Kidney (tissue), 14 donors: Measurements from ENCODE around the gene S100A13. TPM values are rescaled to one million over a fixed set of nuclear protein-coding genes. Genes with fewer than 3 reads are reported as not detected.
"Not testable (repeated sequence)": the region's sequence is repeated elsewhere in the genome, so short reads cannot be mapped to it uniquely, and the experiment has no call there.

Experiments used
- DNase-seq, 5 donors: peaks; one replicate each; pipeline ENCODE4 v3.0.0-alpha.2; 2013 to 2020
- FAIRE-seq: peaks from 2 replicates; lab custom pipeline; 2012; peaks lifted over from hg19 to GRCh38; lab: Jason Lieb, UNC
- H3K27ac ChIP-seq, 2 donors: one replicate each; pipeline ENCODE4 v1.7.0; 2013; ENCODE audit warnings: low read depth in 2 of 2, low read length in 2 of 2, inconsistent platforms in 1 of 2
- H3K27me3 ChIP-seq: one replicate; pipeline ENCODE4 v1.7.1; 2013; ENCODE audit warnings: low read length, inconsistent platforms; ENCODE audit not compliant: control insufficient read depth, insufficient read depth
- H3K36me3 ChIP-seq, 3 donors: one replicate each; pipeline versions ENCODE4 v1.7.0 to v1.7.1; 2013; ENCODE audit warnings: low read length in 3 of 3, control low read depth in 1 of 3, inconsistent platforms in 1 of 3; ENCODE audit not compliant: insufficient read depth in 3 of 3, control insufficient read depth in 2 of 3
- H3K4me1 ChIP-seq, 3 donors: one replicate each; pipeline versions ENCODE4 v1.7.0 to v1.7.1; 2013; ENCODE audit warnings: low read length in 3 of 3, inconsistent platforms in 1 of 3, low read depth in 1 of 3; ENCODE audit not compliant: control insufficient read depth in 2 of 3, insufficient read depth in 2 of 3
- H3K4me3 ChIP-seq, 3 donors: one replicate each; pipeline versions ENCODE4 v1.7.0 to v1.8.1; 2013; ENCODE audit warnings: low read length in 3 of 3, control low read depth in 1 of 3, inconsistent platforms in 1 of 3
- H3K9ac ChIP-seq, 3 donors: one replicate each; pipeline versions ENCODE4 v1.7.0 to v1.7.1; 2013; ENCODE audit warnings: low read length in 3 of 3, control low read depth in 1 of 3, inconsistent platforms in 1 of 3
- H3K9me3 ChIP-seq, 3 donors: one replicate each; pipeline versions ENCODE4 v1.7.0 to v1.7.1; 2013; ENCODE audit warnings: low read length in 3 of 3, control low read depth in 1 of 3, inconsistent platforms in 1 of 3; ENCODE audit not compliant: control insufficient read depth in 2 of 3, insufficient read depth in 1 of 3
- intact Hi-C: fragments of 100-400 bp; cut with DNase I; formaldehyde crosslinking; loops from one replicate; pipeline ENCODE4 v1.11.1; 2022
- polyA plus RNA-seq: library from polyadenylated mRNA; stranded (reverse); fragments of 350-450 nt; fragmentation: Illumina TruSeq; extraction: RNeasy Lipid Tissue Mini Kit (QIAGEN cat#74804); gene quantifications from one replicate; pipeline ENCODE4 v1.2.3, GENCODE V29; 2014; ENCODE audit warnings: low read depth, low replicate concordance; ENCODE audit not compliant: insufficient read depth
- total RNA-seq: library from RNA; stranded (reverse); fragmentation: NEBNext Ultra II Directional; extraction: Animal tissue kit (Norgen Biotek cat#: 25700); gene quantifications from one replicate; pipeline ENCODE4 v1.2.1, GENCODE V29; 2021
- TF ChIP-seq, protein P1 (sequence below): IDR thresholded peaks from 3 replicates; pipeline ENCODE4 v1.5.1; 2012; ENCODE audit warnings: mild to moderate bottlenecking, moderate library complexity, borderline replicate concordance; ENCODE audit not compliant: insufficient read depth; ENCODE audit errors: extremely low read depth
- donor health status: control.
- donor health status: control.
- donor health status: control.
- donor health status: control.
- donor health status: control.
- donor health status: DM: yes; HTN: yes; CAD: no.
- donor health status: Normal renal cell carcinoma (clear cell type).

Gene S100A13
- total and polyA plus RNA-seq, 2 donors from 2014 or later = 225 to 299 TPM

GRCh38 chr1:153578490-153578889 lies 48.8 kb downstream of the S100A13 start:
- Histone ChIP-seq H3K27ac (no peak overlapping the region), H3K36me3 (no peaks in the 10 kb centered on the region), H3K9ac (no peak overlapping the region), H3K9me3 (no peaks in the 10 kb centered on the region), H3K4me1 (no peaks in the 10 kb centered on the region), H3K27me3 (no peaks in the 10 kb centered on the region), H3K4me3 (no peak overlapping the region)
- TF ChIP-seq, protein P1, sequence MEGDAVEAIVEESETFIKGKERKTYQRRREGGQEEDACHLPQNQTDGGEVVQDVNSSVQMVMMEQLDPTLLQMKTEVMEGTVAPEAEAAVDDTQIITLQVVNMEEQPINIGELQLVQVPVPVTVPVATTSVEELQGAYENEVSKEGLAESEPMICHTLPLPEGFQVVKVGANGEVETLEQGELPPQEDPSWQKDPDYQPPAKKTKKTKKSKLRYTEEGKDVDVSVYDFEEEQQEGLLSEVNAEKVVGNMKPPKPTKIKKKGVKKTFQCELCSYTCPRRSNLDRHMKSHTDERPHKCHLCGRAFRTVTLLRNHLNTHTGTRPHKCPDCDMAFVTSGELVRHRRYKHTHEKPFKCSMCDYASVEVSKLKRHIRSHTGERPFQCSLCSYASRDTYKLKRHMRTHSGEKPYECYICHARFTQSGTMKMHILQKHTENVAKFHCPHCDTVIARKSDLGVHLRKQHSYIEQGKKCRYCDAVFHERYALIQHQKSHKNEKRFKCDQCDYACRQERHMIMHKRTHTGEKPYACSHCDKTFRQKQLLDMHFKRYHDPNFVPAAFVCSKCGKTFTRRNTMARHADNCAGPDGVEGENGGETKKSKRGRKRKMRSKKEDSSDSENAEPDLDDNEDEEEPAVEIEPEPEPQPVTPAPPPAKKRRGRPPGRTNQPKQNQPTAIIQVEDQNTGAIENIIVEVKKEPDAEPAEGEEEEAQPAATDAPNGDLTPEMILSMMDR = no peak
- FAIRE-seq = no peak
- no peak for DNase-seq
- intact Hi-C loops = no loop called here

DNA sequence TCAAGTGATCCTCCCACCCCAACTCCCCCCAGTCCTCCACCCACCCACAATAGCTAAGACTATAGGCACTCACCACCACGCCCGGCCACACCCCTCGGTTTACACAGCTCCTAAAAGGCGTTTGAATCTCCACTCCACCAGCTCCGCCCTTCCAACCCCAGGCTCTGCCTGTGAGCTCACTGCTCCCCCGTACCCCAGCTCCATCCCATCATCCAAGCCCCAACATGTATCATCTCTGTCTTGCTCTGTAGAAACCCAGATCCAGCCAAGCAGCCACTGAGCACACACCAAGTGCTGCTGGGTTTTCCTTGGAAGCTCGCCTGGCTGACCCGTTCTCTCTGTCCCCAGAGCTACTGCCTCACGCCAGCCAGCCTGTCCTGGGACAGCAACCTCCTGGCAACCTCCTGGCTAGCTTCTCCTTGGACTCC lies 49.7 kb downstream of the S100A13 start:
- Histone ChIP-seq H3K9me3 (no peaks in the 10 kb centered on the region), H3K4me1 (no peaks in the 10 kb centered on the region), H3K9ac (no peak overlapping the region), H3K27ac (no peak overlapping the region), H3K36me3 (no peaks in the 10 kb centered on the region), H3K27me3 (no peaks in the 10 kb centered on the region), H3K4me3 (no peak overlapping the region)
- FAIRE-seq (no peak), DNase-seq (peak in 1 of 5 donors; percentile 75)
- TF ChIP-seq, protein P1 = no peak
- intact Hi-C loops = no loop called here

DNA sequence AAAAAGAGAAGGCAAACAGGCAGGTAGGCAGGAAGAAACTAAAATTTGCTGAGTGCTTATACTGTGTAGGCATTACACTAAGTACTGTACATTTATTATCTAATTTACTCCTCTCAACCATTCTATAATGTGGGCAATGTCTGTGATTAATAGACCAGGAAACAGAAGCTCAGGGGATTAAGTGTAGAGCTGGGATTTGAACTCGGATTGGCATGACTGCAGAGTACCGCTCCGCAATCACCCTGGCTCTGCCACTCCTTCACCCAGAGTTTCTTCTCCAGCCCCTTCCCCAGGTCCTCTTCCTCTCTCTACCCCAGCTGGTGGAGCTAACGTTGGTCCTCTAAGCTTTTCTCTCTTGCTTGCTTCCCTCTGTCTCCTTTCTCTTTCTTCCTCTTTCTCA lies 50.2 kb downstream of the S100A13 start:
- no peak for FAIRE-seq

GRCh38 chr1:153575497-153575896 lies 51.8 kb downstream of the S100A13 start:
- H3K27ac ChIP-seq, H3K4me1 ChIP-seq, H3K4me3 ChIP-seq, H3K36me3 ChIP-seq, intact Hi-C loops, H3K27me3 ChIP-seq, FAIRE-seq, H3K9ac ChIP-seq, H3K9me3 ChIP-seq, DNase-seq: not testable (repeated sequence)

More for the DNA sequence above, 50.2 kb downstream of the S100A13 start:
- no peak overlapping the region for H3K27ac ChIP-seq
- no peaks in the 10 kb centered on the region for H3K4me1 ChIP-seq
- no peaks in the 10 kb centered on the region for H3K27me3 ChIP-seq
- no peak overlapping the region for H3K9ac ChIP-seq
- no peak overlapping the region for H3K4me3 ChIP-seq
- intact Hi-C loops = no loop called here
- DNase-seq = peak in 1 of 5 donors; percentile 3
- TF ChIP-seq, protein P1 = no peak
- no peaks in the 10 kb centered on the region for H3K9me3 ChIP-seq
- H3K36me3 ChIP-seq = no peaks in the 10 kb centered on the region

- H3K4me3 ChIP-seq, H3K27me3 ChIP-seq, H3K9me3 ChIP-seq, intact Hi-C loops, H3K4me1 ChIP-seq, H3K9ac ChIP-seq, H3K27ac ChIP-seq, FAIRE-seq, H3K36me3 ChIP-seq: not testable (repeated sequence)
- peak in 1 of 5 donors; percentile 60 for DNase-seq
Observed at GRCh38 chr1:153575081-153575491, 52.2 kb downstream of the S100A13 start.
